ENCODE data around the gene CLEC10A. TPM values are rescaled to one million over a fixed set of nuclear protein-coding genes. Genes with fewer than 3 reads are reported as not detected.
A peak's percentile ranks its signal among the peaks of the same experiment; 100 is the strongest.

The CLEC10A gene
- total RNA-seq, 1 donor from 2014 or later: 12.6 TPM

DNA sequence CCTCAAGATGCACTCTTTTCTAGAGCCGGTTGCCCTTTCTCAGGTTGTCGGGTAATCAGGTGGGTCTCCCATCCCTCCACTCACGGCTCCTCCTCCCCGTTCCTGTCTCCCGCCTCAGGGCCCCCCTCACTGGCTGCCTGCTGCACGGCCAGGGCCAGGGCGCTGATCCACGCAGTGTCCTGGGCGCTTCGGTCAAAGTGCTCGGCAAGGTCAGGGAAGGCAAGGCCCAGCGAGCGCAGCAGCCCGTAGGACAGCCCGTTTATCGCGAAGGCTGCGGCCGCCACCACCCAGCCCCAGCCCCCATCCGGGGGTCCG lies 36.9 kb downstream of the CLEC10A start:
- peaks cover 37% of the 10 kb centered on the region for H3K4me1 ChIP-seq
- peak; percentile 72 for DNase-seq
- H3K4me3 ChIP-seq: peak overlapping the region; percentile 55
- TF ChIP-seq, protein P1, sequence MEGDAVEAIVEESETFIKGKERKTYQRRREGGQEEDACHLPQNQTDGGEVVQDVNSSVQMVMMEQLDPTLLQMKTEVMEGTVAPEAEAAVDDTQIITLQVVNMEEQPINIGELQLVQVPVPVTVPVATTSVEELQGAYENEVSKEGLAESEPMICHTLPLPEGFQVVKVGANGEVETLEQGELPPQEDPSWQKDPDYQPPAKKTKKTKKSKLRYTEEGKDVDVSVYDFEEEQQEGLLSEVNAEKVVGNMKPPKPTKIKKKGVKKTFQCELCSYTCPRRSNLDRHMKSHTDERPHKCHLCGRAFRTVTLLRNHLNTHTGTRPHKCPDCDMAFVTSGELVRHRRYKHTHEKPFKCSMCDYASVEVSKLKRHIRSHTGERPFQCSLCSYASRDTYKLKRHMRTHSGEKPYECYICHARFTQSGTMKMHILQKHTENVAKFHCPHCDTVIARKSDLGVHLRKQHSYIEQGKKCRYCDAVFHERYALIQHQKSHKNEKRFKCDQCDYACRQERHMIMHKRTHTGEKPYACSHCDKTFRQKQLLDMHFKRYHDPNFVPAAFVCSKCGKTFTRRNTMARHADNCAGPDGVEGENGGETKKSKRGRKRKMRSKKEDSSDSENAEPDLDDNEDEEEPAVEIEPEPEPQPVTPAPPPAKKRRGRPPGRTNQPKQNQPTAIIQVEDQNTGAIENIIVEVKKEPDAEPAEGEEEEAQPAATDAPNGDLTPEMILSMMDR (IDR thresholded peaks at IDR 0.05): no peak
- intact Hi-C loops (cut with DNase I): no loop called here
- no peaks in the 10 kb centered on the region for H3K9me3 ChIP-seq
- ATAC-seq: peak; percentile 21
- peak overlapping the region; percentile 52 for H3K27ac ChIP-seq
- no peaks in the 10 kb centered on the region for H3K36me3 ChIP-seq
- H3K27me3 ChIP-seq: no peaks in the 10 kb centered on the region

DNA sequence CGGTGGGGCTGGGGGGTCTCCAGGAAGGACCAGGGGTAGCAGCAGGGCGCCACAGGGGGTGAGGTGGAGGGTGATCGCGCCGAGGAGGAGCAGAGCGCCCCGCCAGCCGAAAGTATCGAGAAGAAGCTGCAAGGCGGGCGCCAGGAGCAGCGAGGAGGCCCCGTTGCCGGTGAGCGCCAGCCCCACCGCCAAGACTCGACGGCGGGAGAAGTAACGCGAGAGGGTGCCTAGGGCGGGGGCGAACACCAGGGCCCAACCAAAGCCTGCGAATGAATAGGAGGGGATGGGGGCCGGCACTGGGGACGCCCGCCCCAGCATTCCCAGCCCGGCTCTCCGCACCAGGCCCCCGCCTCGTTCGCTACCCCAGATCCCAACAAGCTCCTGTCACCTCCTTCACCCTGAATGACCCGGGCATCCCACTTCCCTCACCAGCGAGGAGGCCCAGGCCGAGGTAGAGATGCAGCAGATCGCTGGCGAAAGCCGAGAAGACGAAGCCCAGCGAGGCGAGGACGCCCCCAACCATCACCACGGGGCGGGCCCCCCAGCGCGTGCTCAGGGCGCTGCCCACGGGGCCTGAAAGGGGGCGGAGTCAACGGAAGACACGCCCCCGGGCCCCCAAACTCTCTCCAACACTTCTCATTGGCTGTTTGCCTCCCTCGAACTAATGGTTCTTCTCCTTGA lies 37.4 kb downstream of the CLEC10A start:
- H3K27me3 ChIP-seq: no peaks in the 10 kb centered on the region
- TF ChIP-seq, protein P1 (IDR thresholded peaks at IDR 0.05): no peak
- H3K4me3 ChIP-seq: peak overlapping the region; percentile 55
- ATAC-seq: no peak
- H3K9me3 ChIP-seq: no peaks in the 10 kb centered on the region
- intact Hi-C loops (cut with DNase I): no loop called here
- peak overlapping the region; percentile 52 for H3K27ac ChIP-seq
- DNase-seq: no peak
- H3K36me3 ChIP-seq: no peaks in the 10 kb centered on the region
- H3K4me1 ChIP-seq: peaks cover 37% of the 10 kb centered on the region

DNA sequence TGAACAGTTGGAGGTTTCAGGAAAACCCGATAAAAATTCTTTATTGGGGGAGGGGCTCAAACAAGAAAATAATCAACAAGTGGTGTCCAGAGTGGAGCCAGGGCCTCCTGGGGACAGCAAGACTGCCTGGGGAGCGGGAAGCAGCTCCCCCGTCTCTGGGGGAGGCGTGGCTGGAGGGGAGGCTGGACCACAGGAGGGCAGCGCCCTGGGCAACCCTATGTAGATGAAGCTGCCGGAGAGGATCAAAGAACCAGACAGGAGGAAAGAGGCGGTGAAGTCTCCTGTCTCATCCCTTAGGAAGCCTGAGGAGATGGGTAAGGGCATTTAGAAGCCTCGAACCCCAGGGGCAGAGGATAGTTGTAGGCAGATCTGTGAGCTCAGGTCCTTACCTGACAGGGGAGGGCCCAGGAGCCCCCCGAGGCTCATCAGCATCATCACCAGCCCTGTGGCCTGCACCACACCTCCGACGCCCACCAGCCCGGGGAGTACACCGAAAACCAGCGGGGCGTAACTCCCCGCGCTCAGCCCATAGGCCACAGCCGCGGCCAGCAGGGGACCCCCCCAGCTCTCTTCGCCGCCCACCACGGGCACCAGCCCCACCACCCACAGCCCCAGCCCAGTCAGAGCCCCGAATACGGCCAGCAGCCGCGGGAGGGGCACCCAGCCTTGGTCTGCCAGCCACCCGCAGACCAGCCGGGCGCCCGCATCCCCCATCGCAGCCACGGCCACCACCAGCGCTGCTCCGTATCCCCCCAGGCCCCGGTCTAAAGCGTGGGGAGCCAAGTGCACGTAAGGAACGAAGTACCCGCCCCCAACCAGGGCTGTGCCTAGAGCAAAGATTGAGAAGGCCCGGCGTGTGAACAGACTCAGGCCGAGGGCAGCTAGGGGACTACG lies 38.2 kb downstream of the CLEC10A start:
- intact Hi-C loops (cut with DNase I): no loop called here
- no peak overlapping the region for H3K27ac ChIP-seq

DNA sequence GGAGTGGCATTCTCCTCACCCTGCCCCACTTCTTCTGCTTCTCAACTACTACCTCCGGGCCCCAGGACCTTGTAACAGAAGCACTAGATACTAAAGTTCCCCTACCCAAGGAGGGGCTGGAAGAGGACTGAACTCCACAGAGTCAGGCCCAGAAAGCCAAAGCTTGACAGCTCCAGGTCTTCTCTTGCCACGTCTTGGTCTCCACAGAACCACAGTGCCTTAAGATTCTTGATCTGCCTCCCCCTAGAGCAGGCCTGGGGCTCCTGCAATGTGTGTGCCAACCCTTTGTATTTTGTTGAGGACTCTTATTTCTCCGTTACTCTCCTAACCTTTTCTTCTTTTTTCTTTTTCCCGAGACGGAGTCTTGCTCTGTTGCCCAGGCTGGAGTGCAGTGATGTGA lies 40.2 kb downstream of the CLEC10A start:
- DNase-seq (no peak), ATAC-seq (no peak)
- no peaks in the 10 kb centered on the region for H3K9me3 ChIP-seq
- H3K27me3 ChIP-seq: no peaks in the 10 kb centered on the region
- H3K36me3 ChIP-seq: no peaks in the 10 kb centered on the region
- TF ChIP-seq, protein P1 (IDR thresholded peaks at IDR 0.05): no peak
- no peak overlapping the region for H3K4me3 ChIP-seq
- H3K4me1 ChIP-seq: peaks cover 25% of the 10 kb centered on the region
- intact Hi-C loops (cut with DNase I): no loop called here
- H3K27ac ChIP-seq: no peak overlapping the region

More for the DNA sequence above, 38.2 kb downstream of the CLEC10A start:
- DNase-seq: no peak
- Histone ChIP-seq H3K27me3 (no peaks in the 10 kb centered on the region), H3K9me3 (no peaks in the 10 kb centered on the region), H3K4me1 (peaks cover 31% of the 10 kb centered on the region), H3K36me3 (no peaks in the 10 kb centered on the region), H3K4me3 (peak overlapping the region; percentile 55)
- no peak for ATAC-seq
- TF ChIP-seq, protein P1 (IDR thresholded peaks at IDR 0.05): no peak

DNA sequence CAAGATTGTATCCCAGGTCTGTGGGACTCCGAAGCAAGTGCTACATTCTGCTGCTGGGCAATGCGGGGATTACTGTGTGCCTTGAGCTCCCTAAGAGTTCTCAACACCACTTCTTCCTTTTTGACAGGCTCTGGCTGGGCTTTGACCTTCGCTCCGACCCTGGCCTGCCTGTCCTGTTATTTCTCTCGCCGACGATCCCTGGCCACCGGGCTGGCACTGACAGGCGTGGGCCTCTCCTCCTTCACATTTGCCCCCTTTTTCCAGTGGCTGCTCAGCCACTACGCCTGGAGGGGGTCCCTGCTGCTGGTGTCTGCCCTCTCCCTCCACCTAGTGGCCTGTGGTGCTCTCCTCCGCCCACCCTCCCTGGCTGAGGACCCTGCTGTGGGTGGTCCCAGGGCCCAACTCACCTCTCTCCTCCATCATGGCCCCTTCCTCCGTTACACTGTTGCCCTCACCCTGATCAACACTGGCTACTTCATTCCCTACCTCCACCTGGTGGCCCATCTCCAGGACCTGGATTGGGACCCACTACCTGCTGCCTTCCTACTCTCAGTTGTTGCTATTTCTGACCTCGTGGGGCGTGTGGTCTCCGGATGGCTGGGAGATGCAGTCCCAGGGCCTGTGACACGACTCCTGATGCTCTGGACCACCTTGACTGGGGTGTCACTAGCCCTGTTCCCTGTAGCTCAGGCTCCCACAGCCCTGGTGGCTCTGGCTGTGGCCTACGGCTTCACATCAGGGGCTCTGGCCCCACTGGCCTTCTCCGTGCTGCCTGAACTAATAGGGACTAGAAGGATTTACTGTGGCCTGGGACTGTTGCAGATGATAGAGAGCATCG lies 41.8 kb downstream of the CLEC10A start:
- TF ChIP-seq, protein P1 (IDR thresholded peaks at IDR 0.05): no peak
- Histone ChIP-seq H3K27me3 (no peaks in the 10 kb centered on the region), H3K27ac (no peak overlapping the region), H3K36me3 (no peaks in the 10 kb centered on the region), H3K4me1 (peaks cover 25% of the 10 kb centered on the region), H3K4me3 (no peak overlapping the region), H3K9me3 (no peaks in the 10 kb centered on the region)
- ATAC-seq (no peak), DNase-seq (no peak)
- intact Hi-C loops (cut with DNase I): no loop called here
